Measurements from ENCODE around the gene FOSL1. TPM values are rescaled to one million over a fixed set of nuclear protein-coding genes. Genes with fewer than 3 reads are reported as not detected.
A peak's percentile ranks its signal among the peaks of the same experiment; 100 is the strongest.

FOSL1 gene
- total RNA-seq, 1 experiment from 2014 or later, result 2.7 TPM

- intact Hi-C loops (cut with micrococcal nuclease; ENCODE audit: unreplicated experiment), result no loop called here
- CTCF ChIA-PET, result interaction anchor here (3.8 kb wide), 1 partner anchor 15 kb away, joined by 36 read pairs; the partner anchor contains the start of gene FIBP
- Mint-ChIP-seq H3K9me3 (ENCODE audit: unreplicated experiment) (no peaks in the 10 kb centered on the region), H3K4me3 (ENCODE audit: unreplicated experiment) (no peak overlapping the region), H3K4me1 (ENCODE audit: low read depth, unreplicated experiment) (peaks cover 22% of the 10 kb centered on the region), H3K27ac (ENCODE audit: unreplicated experiment) (peak overlapping the region; percentile 58), H3K27me3 (ENCODE audit: insufficient read depth, unreplicated experiment) (no peaks in the 10 kb centered on the region), H3K36me3 (ENCODE audit: insufficient read depth, unreplicated experiment) (peaks cover 13% of the 10 kb centered on the region)
- peak; percentile 62 to 78 for DNase-seq
- TF ChIP-seq, protein P1, sequence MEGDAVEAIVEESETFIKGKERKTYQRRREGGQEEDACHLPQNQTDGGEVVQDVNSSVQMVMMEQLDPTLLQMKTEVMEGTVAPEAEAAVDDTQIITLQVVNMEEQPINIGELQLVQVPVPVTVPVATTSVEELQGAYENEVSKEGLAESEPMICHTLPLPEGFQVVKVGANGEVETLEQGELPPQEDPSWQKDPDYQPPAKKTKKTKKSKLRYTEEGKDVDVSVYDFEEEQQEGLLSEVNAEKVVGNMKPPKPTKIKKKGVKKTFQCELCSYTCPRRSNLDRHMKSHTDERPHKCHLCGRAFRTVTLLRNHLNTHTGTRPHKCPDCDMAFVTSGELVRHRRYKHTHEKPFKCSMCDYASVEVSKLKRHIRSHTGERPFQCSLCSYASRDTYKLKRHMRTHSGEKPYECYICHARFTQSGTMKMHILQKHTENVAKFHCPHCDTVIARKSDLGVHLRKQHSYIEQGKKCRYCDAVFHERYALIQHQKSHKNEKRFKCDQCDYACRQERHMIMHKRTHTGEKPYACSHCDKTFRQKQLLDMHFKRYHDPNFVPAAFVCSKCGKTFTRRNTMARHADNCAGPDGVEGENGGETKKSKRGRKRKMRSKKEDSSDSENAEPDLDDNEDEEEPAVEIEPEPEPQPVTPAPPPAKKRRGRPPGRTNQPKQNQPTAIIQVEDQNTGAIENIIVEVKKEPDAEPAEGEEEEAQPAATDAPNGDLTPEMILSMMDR (IDR thresholded peaks at IDR 0.05; ENCODE audit: insufficient read depth in 1 of 2, low read depth in 1 of 2, low read length in 1 of 2, severe bottlenecking in 1 of 2, unreplicated experiment in 1 of 2), result no peak
- peaks cover 29% of the 10 kb centered on the region for H3K4me1 ChIP-seq
- no peaks in the 10 kb centered on the region; the same call in 1 of the 2 replicates for H3K27me3 ChIP-seq (replicated peaks; ENCODE audit: control insufficient read depth, insufficient read depth, low read length)
- H3K36me3 ChIP-seq (ENCODE audit: control insufficient read depth, insufficient read depth, low read length), result no peaks in the 10 kb centered on the region
- POLR2A ChIA-PET, result interaction anchor here (1.0 kb wide), 1 partner anchor 12 kb away, joined by 4 read pairs; no protein-coding TSS in a partner anchor
- no TSS peak for BruUV-seq (replicated peaks)
- no peaks in the 10 kb centered on the region for H3K9me3 ChIP-seq
- H3K4me3 ChIP-seq (ENCODE audit: low read depth, low read length), result no peak overlapping the region
These were observed 2.9 kb upstream of the FOSL1 start for GRCh38 chr11:65903068-65903481.

GRCh38 chr11:65900899-65901180 is 652 bp upstream of the FOSL1 start:
- TF ChIP-seq, protein P1 (IDR thresholded peaks at IDR 0.05; ENCODE audit: insufficient read depth in 1 of 2, low read depth in 1 of 2, low read length in 1 of 2, severe bottlenecking in 1 of 2, unreplicated experiment in 1 of 2), result no peak
- intact Hi-C loops (cut with micrococcal nuclease; ENCODE audit: unreplicated experiment), result loop anchor here (1.0 kb wide), 2 partner anchors 10 to 13 kb away; partner anchors contain the start of gene FIBP
- Mint-ChIP-seq H3K9me3 (ENCODE audit: unreplicated experiment) (no peaks in the 10 kb centered on the region), H3K36me3 (ENCODE audit: insufficient read depth, unreplicated experiment) (peaks cover 13% of the 10 kb centered on the region), H3K27ac (ENCODE audit: unreplicated experiment) (peak overlapping the region; percentile 35), H3K4me1 (ENCODE audit: low read depth, unreplicated experiment) (peaks cover 22% of the 10 kb centered on the region), H3K27me3 (ENCODE audit: insufficient read depth, unreplicated experiment) (no peaks in the 10 kb centered on the region), H3K4me3 (ENCODE audit: unreplicated experiment) (peak overlapping the region; percentile 79)
- Histone ChIP-seq H3K27me3 (replicated peaks; ENCODE audit: control insufficient read depth, insufficient read depth, low read length) (no peaks in the 10 kb centered on the region; the same call in 1 of the 2 replicates), H3K4me1 (peaks cover 29% of the 10 kb centered on the region), H3K4me3 (ENCODE audit: low read depth, low read length) (peak overlapping the region; percentile 75), H3K9me3 (no peaks in the 10 kb centered on the region), H3K36me3 (ENCODE audit: control insufficient read depth, insufficient read depth, low read length) (no peaks in the 10 kb centered on the region)
- ChIA-PET CTCF (interaction anchor here (1.0 to 4.3 kb wide), 4 partner anchors 10 to 16 kb away, joined by 7 to 36 read pairs (median 20); partner anchors contain the start of genes CCDC85B and FIBP), POLR2A (interaction anchor here (0.6 to 2.7 kb wide), 4 partner anchors 8 to 42 kb away, joined by 3 to 27 read pairs (median 4); partner anchors contain the start of gene CCDC85B)
- DNase-seq, result no peak
- BruUV-seq (replicated peaks), result TSS peak; percentile 85

- ChIA-PET POLR2A (interaction anchor here (0.6 to 2.7 kb wide), 2 partner anchors 9 to 39 kb away, joined by 3 to 27 read pairs; partner anchors contain the start of gene CCDC85B), CTCF (interaction anchor here (1.2 to 4.3 kb wide), 5 partner anchors 9 to 40 kb away, joined by 3 to 30 read pairs (median 7); partner anchors contain the start of genes CCDC85B and FIBP)
- no peaks in the 10 kb centered on the region; the same call in 1 of the 2 replicates for H3K27me3 ChIP-seq (replicated peaks; ENCODE audit: control insufficient read depth, insufficient read depth, low read length)
- BruUV-seq (replicated peaks), result no TSS peak
- peak overlapping the region; percentile 75 for H3K4me3 ChIP-seq (ENCODE audit: low read depth, low read length)
- DNase-seq, result peak; percentile 70 to 72
- peak overlapping the region; percentile 76 for H3K27ac Mint-ChIP-seq (ENCODE audit: unreplicated experiment)
- H3K4me1 Mint-ChIP-seq (ENCODE audit: low read depth, unreplicated experiment), result peaks cover 22% of the 10 kb centered on the region
- H3K36me3 Mint-ChIP-seq (ENCODE audit: insufficient read depth, unreplicated experiment), result peaks cover 19% of the 10 kb centered on the region
- TF ChIP-seq, protein P1 (IDR thresholded peaks at IDR 0.05; ENCODE audit: insufficient read depth in 1 of 2, low read depth in 1 of 2, low read length in 1 of 2, severe bottlenecking in 1 of 2, unreplicated experiment in 1 of 2), result no peak
- peak overlapping the region; percentile 79 for H3K4me3 Mint-ChIP-seq (ENCODE audit: unreplicated experiment)
- H3K36me3 ChIP-seq (ENCODE audit: control insufficient read depth, insufficient read depth, low read length), result no peaks in the 10 kb centered on the region
- no peaks in the 10 kb centered on the region for H3K27me3 Mint-ChIP-seq (ENCODE audit: insufficient read depth, unreplicated experiment)
- no peaks in the 10 kb centered on the region for H3K9me3 Mint-ChIP-seq (ENCODE audit: unreplicated experiment)
- H3K9me3 ChIP-seq, result no peaks in the 10 kb centered on the region
- peaks cover 29% of the 10 kb centered on the region for H3K4me1 ChIP-seq
- intact Hi-C loops (cut with micrococcal nuclease; ENCODE audit: unreplicated experiment), result loop anchor here (1.0 kb wide), 2 partner anchors 11 to 12 kb away; partner anchors contain the start of gene FIBP
These were observed 648 bp downstream of the FOSL1 start for GRCh38 chr11:65899356-65900124.

Measured in Caco-2 (cell line).